ENCODE results near the gene FADS2.

- TF ChIP-seq CTCF (IDR thresholded peaks at IDR 0.05 in 4 of 5, conservative IDR thresholded peaks at IDR 0.05 in 1 of 5), result no peak
- TF ChIP-seq POLR2A (IDR thresholded peaks at IDR 0.05), result no peak
These were observed 45.7 kb downstream of the FADS2 start for GRCh38 chr11:61873588-61874376.

Data from gastrocnemius medialis (tissue), 4 donors.